ENCODE results near the gene VAX1.

Gene VAX1

DNA sequence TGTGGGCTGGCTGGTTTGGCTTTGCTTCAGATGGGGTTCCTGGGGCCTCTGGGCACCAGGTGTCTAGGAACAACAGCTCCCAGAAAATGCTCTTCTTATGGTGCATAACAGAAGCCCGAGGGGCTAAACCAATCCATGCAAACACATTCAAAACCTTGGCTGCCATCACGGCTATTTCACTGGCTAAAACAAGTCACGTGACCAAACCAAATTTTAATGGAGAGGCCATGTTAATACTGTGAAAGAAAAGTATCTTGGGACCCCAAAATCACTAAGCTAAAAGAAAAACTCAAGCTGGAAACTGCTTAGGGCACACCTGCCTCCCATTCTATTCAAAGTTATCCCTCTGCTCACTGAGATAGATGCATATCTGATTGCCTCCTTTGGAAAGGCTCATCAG, 40.1 kb upstream of the VAX1 start:
- no peak for TF ChIP-seq KLF7 (tag by site-specific recombination; IDR thresholded peaks at IDR 0.05; ENCODE audit: borderline replicate concordance)
- TF ChIP-seq TSHZ1 (tag by site-specific recombination; IDR thresholded peaks at IDR 0.05; ENCODE audit: borderline replicate concordance) = no peak
- TF ChIP-seq ZNF530 (tag by site-specific recombination; IDR thresholded peaks at IDR 0.05; ENCODE audit: low read depth) = no peak
- no peak for TF ChIP-seq RBAK (tag by site-specific recombination; IDR thresholded peaks at IDR 0.05)
- TF ChIP-seq ZNF600 (tag by site-specific recombination; IDR thresholded peaks at IDR 0.05) = no peak
- TF ChIP-seq ZNF202 (tag by site-specific recombination; IDR thresholded peaks at IDR 0.05; ENCODE audit: borderline replicate concordance) = no peak
- no peak for TF ChIP-seq ZFP37 (tag by site-specific recombination; IDR thresholded peaks at IDR 0.05)
- no peak for TF ChIP-seq GLI2 (tag by site-specific recombination; IDR thresholded peaks at IDR 0.05; ENCODE audit: borderline replicate concordance, low read depth)
- TF ChIP-seq ZNF658 (tag by site-specific recombination; IDR thresholded peaks at IDR 0.05) = no peak
- TF ChIP-seq, protein P1, sequence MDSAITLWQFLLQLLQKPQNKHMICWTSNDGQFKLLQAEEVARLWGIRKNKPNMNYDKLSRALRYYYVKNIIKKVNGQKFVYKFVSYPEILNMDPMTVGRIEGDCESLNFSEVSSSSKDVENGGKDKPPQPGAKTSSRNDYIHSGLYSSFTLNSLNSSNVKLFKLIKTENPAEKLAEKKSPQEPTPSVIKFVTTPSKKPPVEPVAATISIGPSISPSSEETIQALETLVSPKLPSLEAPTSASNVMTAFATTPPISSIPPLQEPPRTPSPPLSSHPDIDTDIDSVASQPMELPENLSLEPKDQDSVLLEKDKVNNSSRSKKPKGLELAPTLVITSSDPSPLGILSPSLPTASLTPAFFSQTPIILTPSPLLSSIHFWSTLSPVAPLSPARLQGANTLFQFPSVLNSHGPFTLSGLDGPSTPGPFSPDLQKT (IDR thresholded peaks at IDR 0.05; ENCODE audit: borderline replicate concordance, low read depth, low read length) = no peak
- TF ChIP-seq ZNF280C (tag by site-specific recombination; IDR thresholded peaks at IDR 0.05) = no peak
- TF ChIP-seq ZNF140 (tag by site-specific recombination; IDR thresholded peaks at IDR 0.05) = no peak
- TF ChIP-seq HOXC10 (CRISPR knock-in tag; IDR thresholded peaks at IDR 0.05) = no peak
- ChIA-PET CTCF (interaction anchor here (0.6 to 18.6 kb wide), 6 partner anchors 10 to 464 kb away, joined by 3 to 471 read pairs (median 4); no protein-coding TSS in a partner anchor), POLR2A (no interaction called here)
- Histone ChIP-seq H3K9me3 (ENCODE audit: control insufficient read depth, insufficient read depth, low read depth, low read length) (no peaks in the 10 kb centered on the region; the same call in 1 of the 2 replicates), H3K36me3 (ENCODE audit: control insufficient read depth in 2 of 2, insufficient read depth in 1 of 2, low read length in 2 of 2) (no peaks in the 10 kb centered on the region), H3K4me1 (ENCODE audit: control insufficient read depth, insufficient read depth, low read length) (no peaks in the 10 kb centered on the region), H3K4me3 (ENCODE audit: low read depth, low read length) (no peak overlapping the region), H3K27ac (ENCODE audit: extremely low read depth, low read depth, low read length) (no peak overlapping the region)

- POLR2A ChIA-PET = interaction anchor here (1.1 to 1.8 kb wide), 2 partner anchors 10 to 379 kb away, joined by 4 to 8 read pairs; no protein-coding TSS in a partner anchor
- CTCF ChIA-PET = interaction anchor here (0.6 to 18.6 kb wide), 21 partner anchors 9 to 825 kb away, joined by 3 to 471 read pairs (median 5); no protein-coding TSS in a partner anchor
- Histone ChIP-seq H3K4me3 (ENCODE audit: low read depth, low read length) (no peak overlapping the region), H3K36me3 (ENCODE audit: control insufficient read depth in 2 of 2, insufficient read depth in 1 of 2, low read length in 2 of 2) (no peaks in the 10 kb centered on the region), H3K27ac (ENCODE audit: extremely low read depth, low read depth, low read length) (no peak overlapping the region), H3K9me3 (ENCODE audit: control insufficient read depth, insufficient read depth, low read depth, low read length) (no peaks in the 10 kb centered on the region; the same call in 1 of the 2 replicates), H3K4me1 (ENCODE audit: control insufficient read depth, insufficient read depth, low read length) (no peaks in the 10 kb centered on the region)
- TF ChIP-seq OVOL3 (tag by site-specific recombination; IDR thresholded peaks at IDR 0.05) (no peak), ZNF555 (tag by site-specific recombination; conservative IDR thresholded peaks at IDR 0.05) (no peak), ZNF157 (tag by site-specific recombination; IDR thresholded peaks at IDR 0.05) (no peak), PRDM1 (tag by site-specific recombination; IDR thresholded peaks at IDR 0.05) (0 out of 2 replicates have a peak, but pooled peaks have one; percentile 28), WT1 (tag by site-specific recombination; IDR thresholded peaks at IDR 0.05) (no peak), ZNF175 (tag by site-specific recombination; IDR thresholded peaks at IDR 0.05) (no peak), ZNF660 (tag by site-specific recombination; IDR thresholded peaks at IDR 0.05) (peak; percentile 68; the same call in 1 of the 2 replicates), ATF2 (tag by site-specific recombination; IDR thresholded peaks at IDR 0.05; ENCODE audit: low read depth) (no peak), ZBTB48 (tag by site-specific recombination; IDR thresholded peaks at IDR 0.05) (0 out of 2 replicates have a peak, but pooled peaks have one; percentile 19), ZNF335 (tag by site-specific recombination; conservative IDR thresholded peaks at IDR 0.05) (0 out of 2 replicates have a peak, but pooled peaks have one; percentile 12), ZNF654 (tag by site-specific recombination; IDR thresholded peaks at IDR 0.05; ENCODE audit: low read depth) (peak; percentile 76)
- TF ChIP-seq, protein P2, sequence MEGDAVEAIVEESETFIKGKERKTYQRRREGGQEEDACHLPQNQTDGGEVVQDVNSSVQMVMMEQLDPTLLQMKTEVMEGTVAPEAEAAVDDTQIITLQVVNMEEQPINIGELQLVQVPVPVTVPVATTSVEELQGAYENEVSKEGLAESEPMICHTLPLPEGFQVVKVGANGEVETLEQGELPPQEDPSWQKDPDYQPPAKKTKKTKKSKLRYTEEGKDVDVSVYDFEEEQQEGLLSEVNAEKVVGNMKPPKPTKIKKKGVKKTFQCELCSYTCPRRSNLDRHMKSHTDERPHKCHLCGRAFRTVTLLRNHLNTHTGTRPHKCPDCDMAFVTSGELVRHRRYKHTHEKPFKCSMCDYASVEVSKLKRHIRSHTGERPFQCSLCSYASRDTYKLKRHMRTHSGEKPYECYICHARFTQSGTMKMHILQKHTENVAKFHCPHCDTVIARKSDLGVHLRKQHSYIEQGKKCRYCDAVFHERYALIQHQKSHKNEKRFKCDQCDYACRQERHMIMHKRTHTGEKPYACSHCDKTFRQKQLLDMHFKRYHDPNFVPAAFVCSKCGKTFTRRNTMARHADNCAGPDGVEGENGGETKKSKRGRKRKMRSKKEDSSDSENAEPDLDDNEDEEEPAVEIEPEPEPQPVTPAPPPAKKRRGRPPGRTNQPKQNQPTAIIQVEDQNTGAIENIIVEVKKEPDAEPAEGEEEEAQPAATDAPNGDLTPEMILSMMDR (tag by site-specific recombination; IDR thresholded peaks at IDR 0.05) = peak; percentile 31; the same call in 1 of the 2 replicates
These were observed 37.9 kb upstream of the VAX1 start for GRCh38 chr10:117175901-117176534.
